ENCODE results near the gene GADL1.

Gene GADL1

GRCh38 chr3:30875505-30875904 is 19.0 kb downstream of the GADL1 start:
- no peak for DNase-seq (ENCODE audit: low read depth in 1 of 2, low spot score in 1 of 2)

- DNase-seq (ENCODE audit: low read depth in 1 of 2, low spot score in 1 of 2): no peak
Measured at GRCh38 chr3:30873671-30874070, 20.8 kb downstream of the GADL1 start.

- DNase-seq (ENCODE audit: low read depth in 1 of 2, low spot score in 1 of 2): no peak
Measured at GRCh38 chr3:30872879-30873278, 21.6 kb downstream of the GADL1 start.

- DNase-seq (ENCODE audit: low read depth in 1 of 2, low spot score in 1 of 2): no peak
Measured at GRCh38 chr3:30871720-30872119, 22.7 kb downstream of the GADL1 start.

GRCh38 chr3:30864836-30865235 is 29.6 kb downstream of the GADL1 start:
- DNase-seq (ENCODE audit: low read depth in 1 of 2, low spot score in 1 of 2): no peak

- DNase-seq (ENCODE audit: low read depth in 1 of 2, low spot score in 1 of 2): no peak
Measured at GRCh38 chr3:30864132-30864531, 30.3 kb downstream of the GADL1 start.

GRCh38 chr3:30862004-30862403 is 32.5 kb downstream of the GADL1 start:
- no peak for DNase-seq (ENCODE audit: low read depth in 1 of 2, low spot score in 1 of 2)

- DNase-seq (ENCODE audit: low read depth in 1 of 2, low spot score in 1 of 2): no peak
Measured at GRCh38 chr3:30858894-30859389, 35.5 kb downstream of the GADL1 start.

GRCh38 chr3:30855400-30856292 is 38.8 kb downstream of the GADL1 start:
- no peak for DNase-seq (ENCODE audit: low read depth in 1 of 2, low spot score in 1 of 2)

- DNase-seq (ENCODE audit: low read depth in 1 of 2, low spot score in 1 of 2): no peak
Measured at GRCh38 chr3:30852833-30853232, 41.6 kb downstream of the GADL1 start.

GRCh38 chr3:30848087-30848779 is 46.2 kb downstream of the GADL1 start:
- DNase-seq (ENCODE audit: low read depth in 1 of 2, low spot score in 1 of 2): no peak

- DNase-seq (ENCODE audit: low read depth in 1 of 2, low spot score in 1 of 2): no peak
Measured at GRCh38 chr3:30847592-30847991, 46.9 kb downstream of the GADL1 start.

- no peak for DNase-seq (ENCODE audit: low read depth in 1 of 2, low spot score in 1 of 2)
Measured at GRCh38 chr3:30845606-30846005, 48.9 kb downstream of the GADL1 start.

GRCh38 chr3:30843877-30844276 is 50.6 kb downstream of the GADL1 start:
- DNase-seq (ENCODE audit: low read depth in 1 of 2, low spot score in 1 of 2): no peak

GRCh38 chr3:30836141-30836540 is 58.3 kb downstream of the GADL1 start:
- no peak for DNase-seq (ENCODE audit: low read depth in 1 of 2, low spot score in 1 of 2)

GRCh38 chr3:30835667-30836066 is 58.8 kb downstream of the GADL1 start:
- no peak for DNase-seq (ENCODE audit: low read depth in 1 of 2, low spot score in 1 of 2)

GRCh38 chr3:30832961-30833575 is 61.4 kb downstream of the GADL1 start:
- no peak for DNase-seq (ENCODE audit: low read depth in 1 of 2, low spot score in 1 of 2)

GRCh38 chr3:30827080-30827479 is 67.4 kb downstream of the GADL1 start:
- DNase-seq (ENCODE audit: low read depth in 1 of 2, low spot score in 1 of 2): no peak

GRCh38 chr3:30826531-30826942 is 67.9 kb downstream of the GADL1 start:
- DNase-seq (ENCODE audit: low read depth in 1 of 2, low spot score in 1 of 2): no peak

- DNase-seq (ENCODE audit: low read depth in 1 of 2, low spot score in 1 of 2): no peak
Measured at GRCh38 chr3:30819067-30819798, 75.2 kb downstream of the GADL1 start.

- DNase-seq (ENCODE audit: low read depth in 1 of 2, low spot score in 1 of 2): no peak
Measured at GRCh38 chr3:30813734-30814133, 80.7 kb downstream of the GADL1 start.
